Thoracic aorta (tissue), 2 donors: Measurements from ENCODE around the gene ZC3H18. TPM values are rescaled to one million over a fixed set of nuclear protein-coding genes. Genes with fewer than 3 reads are reported as not detected.

Experiments used
- ATAC-seq: fragments of 150-250 bp; one replicate; pipeline ENCODE4 v1.8.0; 2017; ENCODE audit warnings: low read depth; ENCODE audit not compliant: insufficient number of reproducible peaks, low FRiP score
- DNase-seq: peaks from one replicate; pipeline ENCODE4 v3.0.0-alpha.2; 2020; ENCODE audit warnings: low spot score
- H3K27ac ChIP-seq, 2 donors: fragments of 200-600 bp; sonication (generic); 1 replicate in 1 of 2; 2 replicates in 1 of 2; pipeline ENCODE4 v1.5.1; 2016; ENCODE audit warnings: mild to moderate bottlenecking in 2 of 2, moderate library complexity in 2 of 2
- H3K27me3 ChIP-seq: fragments of 200-600 bp; sonication (generic); replicated peaks from 2 replicates; pipeline ENCODE4 v1.6.0; 2016; ENCODE audit warnings: mild to moderate bottlenecking; ENCODE audit not compliant: insufficient read depth
- H3K36me3 ChIP-seq: fragments of 200-600 bp; sonication (generic); one replicate; pipeline ENCODE4 v1.5.1; 2016
- H3K4me1 ChIP-seq, 2 donors: fragments of 200-600 bp; sonication (generic); 1 replicate in 1 of 2; 2 replicates in 1 of 2; pipeline versions ENCODE4 v1.5.1 to v1.6.0; 2016; ENCODE audit warnings: low read depth in 2 of 2, mild to moderate bottlenecking in 1 of 2; ENCODE audit not compliant: control insufficient read depth in 1 of 2
- H3K4me3 ChIP-seq: fragments of 200-600 bp; sonication (generic); 2 replicates; pipeline ENCODE4 v1.5.1; 2016; ENCODE audit warnings: mild to moderate bottlenecking
- H3K9me3 ChIP-seq: fragments of 200-600 bp; sonication (generic); 2 replicates; pipeline ENCODE4 v1.5.1; 2016
- total RNA-seq, 2 donors: library from RNA; depleted of rRNA; stranded (reverse); fragments of >200 nt; gene quantifications; one replicate each; pipeline versions ENCODE4 v1.1.0 to v1.2.3, GENCODE V29; 2016
- TF ChIP-seq, protein P1 (sequence below): fragments of 200-600 bp; sonication (generic); IDR thresholded peaks from one replicate; pipeline ENCODE4 v1.5.1; 2019; ENCODE audit warnings: antibody characterized with exemption

Gene ZC3H18
- total RNA-seq, 2 donors from 2014 or later, result 21.8 to 30.3 TPM

DNA sequence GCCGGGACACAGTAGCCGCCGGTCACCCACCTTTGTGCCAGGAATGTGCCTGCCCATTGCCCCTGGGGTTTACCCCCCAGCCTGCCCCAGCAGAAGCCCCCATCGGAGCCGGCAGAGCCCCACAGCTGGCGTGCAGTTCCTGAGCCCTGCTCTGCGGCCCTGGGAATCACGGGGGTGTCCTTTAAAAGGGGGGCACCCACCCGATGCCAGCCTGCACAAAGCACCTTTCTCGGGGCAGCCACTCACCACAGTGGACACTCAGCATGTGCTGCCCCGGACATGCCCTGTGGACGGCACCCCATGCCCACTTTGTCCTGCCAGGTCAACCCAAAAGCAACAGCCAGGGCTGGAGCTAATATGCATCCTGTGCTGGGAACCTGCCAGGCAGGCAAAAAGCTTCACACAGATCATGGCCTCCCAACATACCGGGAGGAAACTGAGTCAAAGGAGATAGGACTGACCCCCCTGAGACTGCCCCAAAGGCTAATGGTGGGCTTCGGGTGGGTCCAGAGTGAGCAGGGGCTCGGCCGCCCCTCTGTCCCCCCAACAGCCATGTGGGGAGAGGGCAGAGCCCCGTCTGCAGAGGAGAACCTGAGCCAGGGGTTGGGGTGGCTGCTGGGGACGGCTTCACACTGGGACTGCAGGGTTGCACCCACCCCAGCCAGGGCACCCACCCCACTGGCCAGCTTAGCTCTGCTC, 45.8 kb upstream of the ZC3H18 start:
- no peak overlapping the region for H3K4me3 ChIP-seq
- no peaks in the 10 kb centered on the region for H3K27me3 ChIP-seq
- TF ChIP-seq, protein P1, sequence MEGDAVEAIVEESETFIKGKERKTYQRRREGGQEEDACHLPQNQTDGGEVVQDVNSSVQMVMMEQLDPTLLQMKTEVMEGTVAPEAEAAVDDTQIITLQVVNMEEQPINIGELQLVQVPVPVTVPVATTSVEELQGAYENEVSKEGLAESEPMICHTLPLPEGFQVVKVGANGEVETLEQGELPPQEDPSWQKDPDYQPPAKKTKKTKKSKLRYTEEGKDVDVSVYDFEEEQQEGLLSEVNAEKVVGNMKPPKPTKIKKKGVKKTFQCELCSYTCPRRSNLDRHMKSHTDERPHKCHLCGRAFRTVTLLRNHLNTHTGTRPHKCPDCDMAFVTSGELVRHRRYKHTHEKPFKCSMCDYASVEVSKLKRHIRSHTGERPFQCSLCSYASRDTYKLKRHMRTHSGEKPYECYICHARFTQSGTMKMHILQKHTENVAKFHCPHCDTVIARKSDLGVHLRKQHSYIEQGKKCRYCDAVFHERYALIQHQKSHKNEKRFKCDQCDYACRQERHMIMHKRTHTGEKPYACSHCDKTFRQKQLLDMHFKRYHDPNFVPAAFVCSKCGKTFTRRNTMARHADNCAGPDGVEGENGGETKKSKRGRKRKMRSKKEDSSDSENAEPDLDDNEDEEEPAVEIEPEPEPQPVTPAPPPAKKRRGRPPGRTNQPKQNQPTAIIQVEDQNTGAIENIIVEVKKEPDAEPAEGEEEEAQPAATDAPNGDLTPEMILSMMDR, result no peak
- no peak for DNase-seq
- no peak for ATAC-seq
- no peaks in the 10 kb centered on the region for H3K36me3 ChIP-seq
- H3K4me1 ChIP-seq, result no peaks in the 10 kb centered on the region
- H3K27ac ChIP-seq, result no peak overlapping the region
- H3K9me3 ChIP-seq, result no peaks in the 10 kb centered on the region

DNA sequence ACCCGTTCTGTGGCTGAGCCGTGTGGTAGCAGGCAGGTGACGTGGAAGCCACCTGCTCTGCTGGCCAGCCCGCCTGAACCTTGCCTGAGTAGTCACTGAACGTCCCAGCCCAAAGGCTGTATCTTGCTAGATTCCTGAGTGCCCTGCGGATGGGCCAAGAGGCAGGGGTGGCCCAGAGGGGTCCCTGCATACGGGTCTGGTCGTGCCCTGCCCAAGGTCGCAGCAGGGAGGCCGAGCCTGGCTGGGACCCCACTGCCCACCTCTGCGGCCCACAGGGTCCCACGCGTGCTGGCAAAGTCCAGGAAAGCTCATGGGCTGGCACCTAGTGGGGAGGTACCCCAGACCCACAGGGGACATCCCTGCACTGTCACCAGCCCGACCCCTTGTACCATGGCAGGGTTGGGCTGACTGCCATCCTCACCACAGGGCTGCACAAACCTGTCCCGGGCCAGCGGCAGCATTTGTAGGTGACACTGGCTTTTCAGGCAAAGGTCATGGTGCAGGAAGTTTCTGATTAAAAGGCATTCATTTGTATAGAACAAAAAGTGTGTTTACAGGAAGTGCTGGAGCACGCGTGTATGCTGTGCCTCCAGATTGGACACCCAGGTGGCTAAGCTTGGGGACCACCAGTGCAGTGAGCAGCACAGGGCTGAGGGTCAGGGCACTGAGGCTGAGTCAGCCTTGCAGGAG, 45.1 kb upstream of the ZC3H18 start:
- TF ChIP-seq, protein P1, result no peak
- Histone ChIP-seq H3K9me3 (no peaks in the 10 kb centered on the region), H3K4me1 (no peaks in the 10 kb centered on the region), H3K27ac (no peak overlapping the region), H3K4me3 (no peak overlapping the region), H3K36me3 (no peaks in the 10 kb centered on the region), H3K27me3 (no peaks in the 10 kb centered on the region)
- ATAC-seq (no peak), DNase-seq (no peak)

DNA sequence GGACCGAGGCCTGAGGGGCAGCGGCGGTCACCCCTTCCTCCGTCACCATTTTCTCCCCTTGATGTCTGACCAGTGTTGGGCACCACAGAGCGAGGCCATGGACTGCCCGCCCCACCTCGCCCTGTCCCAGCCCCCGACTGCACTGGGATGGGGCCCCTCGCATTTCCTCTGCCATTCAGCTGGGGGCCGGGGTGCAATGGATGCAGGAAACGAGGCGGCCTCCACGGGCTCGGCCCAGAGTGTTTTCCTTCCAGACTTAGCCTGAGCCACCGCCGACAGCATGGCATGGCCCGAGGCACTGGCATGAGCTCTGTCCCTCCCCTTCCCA, 44.6 kb upstream of the ZC3H18 start:
- H3K36me3 ChIP-seq, result no peaks in the 10 kb centered on the region
- TF ChIP-seq, protein P1, result no peak
- H3K27me3 ChIP-seq, result no peaks in the 10 kb centered on the region
- no peak for ATAC-seq
- H3K4me3 ChIP-seq, result no peak overlapping the region
- no peaks in the 10 kb centered on the region for H3K9me3 ChIP-seq
- no peak overlapping the region for H3K27ac ChIP-seq
- no peak for DNase-seq
- no peaks in the 10 kb centered on the region for H3K4me1 ChIP-seq

DNA sequence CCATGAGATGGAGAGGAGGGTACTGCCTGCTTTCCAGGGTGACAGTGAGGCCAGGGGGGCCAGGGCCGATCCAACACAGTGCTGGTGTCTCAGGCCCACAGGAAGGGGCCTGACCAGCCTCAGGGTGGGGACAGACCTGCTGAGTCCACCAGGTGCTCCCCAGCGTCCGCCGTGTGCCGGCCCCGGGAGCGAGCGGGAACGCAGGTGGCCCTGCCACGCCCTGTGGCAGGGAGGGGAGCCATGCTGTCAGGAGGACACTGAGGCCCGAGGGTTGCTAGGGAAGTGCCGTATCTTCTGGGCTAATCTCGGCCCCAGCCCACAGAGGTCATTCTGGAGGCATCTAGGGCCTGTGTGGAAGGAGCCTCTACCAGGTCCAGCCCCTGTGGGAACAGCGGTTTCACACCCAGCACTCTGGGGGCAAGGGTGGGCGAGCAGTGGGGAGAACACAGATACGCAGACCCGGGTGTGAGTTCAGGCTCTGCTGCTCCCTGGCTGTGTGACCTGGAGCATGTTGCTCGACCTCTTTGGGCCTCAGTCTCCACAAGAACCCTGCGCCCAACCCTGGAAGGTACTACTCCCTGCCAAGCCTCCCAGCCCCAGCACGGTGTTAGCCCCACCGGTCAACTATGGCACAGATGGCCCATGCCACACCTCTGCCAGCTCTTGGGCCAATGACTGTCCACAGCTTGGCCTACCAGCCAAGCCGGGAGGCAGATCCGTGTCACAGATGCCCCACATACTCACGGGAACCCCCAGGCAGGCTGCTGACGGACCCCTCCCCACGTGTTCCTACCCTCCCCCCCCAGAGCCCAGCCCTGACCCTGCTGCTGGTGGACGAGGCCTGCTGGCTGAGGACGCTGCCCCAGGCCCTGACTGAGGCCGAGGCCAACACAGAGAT, 43.9 kb upstream of the ZC3H18 start:
- no peaks in the 10 kb centered on the region for H3K27me3 ChIP-seq
- DNase-seq, result no peak
- ATAC-seq, result no peak

More for the DNA sequence above, 43.9 kb upstream of the ZC3H18 start:
- Histone ChIP-seq H3K4me1 (no peaks in the 10 kb centered on the region), H3K27ac (no peak overlapping the region), H3K9me3 (no peaks in the 10 kb centered on the region), H3K4me3 (no peak overlapping the region), H3K36me3 (no peaks in the 10 kb centered on the region)
- TF ChIP-seq, protein P1, result no peak
